ENCODE results near the gene DKKL1. TPM values are rescaled to one million over a fixed set of nuclear protein-coding genes. Genes with fewer than 3 reads are reported as not detected.

DKKL1 gene
- total RNA-seq, 1 experiment from 2014 or later, result 1.0 TPM

DNA sequence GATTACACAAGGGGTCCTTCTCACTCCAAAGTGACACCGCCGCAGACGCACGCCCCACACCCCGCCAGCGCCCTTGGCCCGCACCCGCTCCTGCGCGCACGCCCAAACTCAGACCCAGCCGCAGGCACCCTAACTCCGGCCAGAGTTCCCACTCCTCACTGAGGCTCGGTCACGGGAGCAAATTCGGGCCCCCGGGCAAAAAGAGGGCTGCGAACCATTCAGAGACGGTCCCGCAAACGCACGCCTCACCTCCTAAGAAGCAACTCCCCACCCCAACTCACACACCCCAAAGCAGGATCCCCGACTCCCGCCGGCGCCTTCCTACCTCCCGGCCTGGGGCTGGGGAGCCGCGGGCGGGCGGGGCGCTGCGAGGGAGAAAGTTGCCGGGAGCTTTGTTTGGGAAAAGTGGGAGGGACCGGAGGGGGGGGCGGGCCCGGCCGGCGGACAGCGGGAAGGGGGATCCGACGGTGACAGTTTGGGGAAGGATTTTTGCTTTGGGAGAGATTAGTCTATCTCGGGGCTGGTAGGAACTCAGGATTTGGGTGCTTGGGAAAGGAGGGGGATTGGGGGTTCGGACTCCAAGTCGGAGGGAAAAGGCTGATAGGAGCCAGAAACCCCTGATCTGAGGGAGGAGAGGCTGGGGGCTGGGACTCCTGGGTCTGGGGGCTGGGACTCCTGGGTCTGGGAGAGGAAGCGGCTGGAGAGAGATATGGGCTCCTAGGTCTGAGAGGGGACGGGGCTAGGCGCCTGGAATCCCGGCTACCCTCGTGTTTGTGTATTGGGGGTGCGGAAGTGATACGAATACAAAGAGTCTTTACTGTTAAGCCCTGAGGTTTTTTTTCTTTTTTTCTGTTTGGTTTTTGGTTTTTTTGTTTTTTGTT lies 1.4 kb upstream of the DKKL1 start, which contains the start of gene TEAD2:
TEAD2 (minus strand) TSS at position 369 of the 881 bp plus-strand sequence. CDS start 2,341 bp downstream, outside the sequence.
- ChIA-PET RAD21 (ENCODE audit: low non-redundant PET in 1 of 2, low total read pairs in 2 of 2, uncharacterized antibody in 2 of 2, unreplicated experiment in 2 of 2) (interaction anchor here in 1 of 2 experiments (0.7 kb wide), 2 partner anchors 63 to 279 kb away, joined by 7 to 8 read pairs; no protein-coding TSS in a partner anchor), CTCF (interaction anchor here (0.6 to 1.1 kb wide), 5 partner anchors 20 to 211 kb away, joined by 3 to 5 read pairs (median 4); no protein-coding TSS in a partner anchor), POLR2A (interaction anchor here (0.5 to 1.7 kb wide), 5 partner anchors 91 to 520 kb away, joined by 3 to 14 read pairs (median 4); partner anchors contain the start of genes ALDH16A1 and RRAS)
- DNase-seq (ENCODE audit: low read depth, low spot score) (no peak), ATAC-seq (peak; percentile 13; the same call in 1 of the 2 replicates)
- no peak for TF ChIP-seq FOSL1 (IDR thresholded peaks at IDR 0.05; ENCODE audit: low read depth)
- no peak for TF ChIP-seq SRF (IDR thresholded peaks at IDR 0.05; ENCODE audit: low read depth)
- TF ChIP-seq POLR2AphosphoS5 (IDR thresholded peaks at IDR 0.05; ENCODE audit: low read depth, low read length), result peak; percentile 55; the same call in 1 of the 2 replicates
- TF ChIP-seq YY1 (IDR thresholded peaks at IDR 0.05; ENCODE audit: extremely low read depth, insufficient replicate concordance, low read depth, low read length), result peak; percentile 10
- TF ChIP-seq SP1 (IDR thresholded peaks at IDR 0.05; ENCODE audit: low read depth), result peak; percentile 12; the same call in 1 of the 2 replicates
- TF ChIP-seq ZFX (IDR thresholded peaks at IDR 0.05), result peak; percentile 39; the same call in 1 of the 2 replicates
- Histone ChIP-seq H3K4me1 (ENCODE audit: control insufficient read depth in 1 of 2, insufficient read depth in 2 of 2, low read length in 2 of 2) (peaks cover 10 to 27% of the 10 kb centered on the region in 2 experiments), H3K36me3 (ENCODE audit: control insufficient read depth in 1 of 2, insufficient read depth in 2 of 2, low read length in 2 of 2) (peaks cover 6 to 9% of the 10 kb centered on the region in 2 experiments), H3K27ac (ENCODE audit: low read depth, low read length) (peak within 1 kb of the TSS; percentile 94), H3K4me2 (ENCODE audit: low read length) (peak within 1 kb of the TSS; percentile 100), H3K79me2 (ENCODE audit: insufficient read depth, low read length) (peaks cover 4% of the 10 kb centered on the region; the same call in 1 of the 2 replicates), H3K4me3 (replicated peaks in 1 of 2; ENCODE audit: low read depth in 1 of 2, low read length in 2 of 2) (peak within 1 kb of the TSS; percentile 93), H2AFZ (ENCODE audit: low read depth, low read length, poor library complexity, severe bottlenecking) (peak within 1 kb of the TSS; percentile 29), H3K27me3 (ENCODE audit: insufficient read depth, low read length) (no peaks in the 10 kb centered on the region), H3K9me3 (ENCODE audit: control insufficient read depth in 1 of 2, insufficient read depth in 1 of 2, low read depth in 1 of 2, low read length in 2 of 2) (no peaks in the 10 kb centered on the region), H4K20me1 (ENCODE audit: insufficient read depth) (no peaks in the 10 kb centered on the region), H3K9ac (ENCODE audit: low read length) (peak within 1 kb of the TSS; percentile 97), H3K9me2 (ENCODE audit: insufficient read depth) (no peaks in the 10 kb centered on the region)
- intact Hi-C loops (cut with micrococcal nuclease), result no loop called here
- TSS peak; percentile 72 for BruUV-seq (replicated peaks)

DNA sequence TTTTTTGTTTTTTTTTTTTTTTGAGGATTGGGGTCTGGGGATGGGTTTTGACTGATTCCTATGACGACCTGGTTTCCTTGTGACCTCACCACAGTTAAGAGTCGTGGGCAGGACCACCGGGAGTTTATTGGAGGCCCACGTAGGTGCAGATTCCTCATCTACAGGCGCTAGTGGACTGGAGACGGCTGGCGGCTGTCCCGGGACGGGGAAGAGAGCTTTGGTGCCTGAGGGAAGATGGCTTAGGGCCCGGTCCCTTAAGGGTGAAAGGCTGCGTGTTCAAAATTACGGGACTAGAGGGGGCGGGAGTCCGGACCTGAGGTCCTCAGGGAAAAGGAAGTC lies 779 bp upstream of the DKKL1 start:
- peak overlapping the region; percentile 94 for H3K27ac ChIP-seq (ENCODE audit: low read depth, low read length)
- intact Hi-C loops (cut with micrococcal nuclease), result loop anchor here (1.0 kb wide), 1 partner anchor 80 kb away; no protein-coding TSS in a partner anchor
- TF ChIP-seq, protein P1, sequence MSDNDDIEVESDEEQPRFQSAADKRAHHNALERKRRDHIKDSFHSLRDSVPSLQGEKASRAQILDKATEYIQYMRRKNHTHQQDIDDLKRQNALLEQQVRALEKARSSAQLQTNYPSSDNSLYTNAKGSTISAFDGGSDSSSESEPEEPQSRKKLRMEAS (IDR thresholded peaks at IDR 0.05), result no peak
- TF ChIP-seq, protein P2, sequence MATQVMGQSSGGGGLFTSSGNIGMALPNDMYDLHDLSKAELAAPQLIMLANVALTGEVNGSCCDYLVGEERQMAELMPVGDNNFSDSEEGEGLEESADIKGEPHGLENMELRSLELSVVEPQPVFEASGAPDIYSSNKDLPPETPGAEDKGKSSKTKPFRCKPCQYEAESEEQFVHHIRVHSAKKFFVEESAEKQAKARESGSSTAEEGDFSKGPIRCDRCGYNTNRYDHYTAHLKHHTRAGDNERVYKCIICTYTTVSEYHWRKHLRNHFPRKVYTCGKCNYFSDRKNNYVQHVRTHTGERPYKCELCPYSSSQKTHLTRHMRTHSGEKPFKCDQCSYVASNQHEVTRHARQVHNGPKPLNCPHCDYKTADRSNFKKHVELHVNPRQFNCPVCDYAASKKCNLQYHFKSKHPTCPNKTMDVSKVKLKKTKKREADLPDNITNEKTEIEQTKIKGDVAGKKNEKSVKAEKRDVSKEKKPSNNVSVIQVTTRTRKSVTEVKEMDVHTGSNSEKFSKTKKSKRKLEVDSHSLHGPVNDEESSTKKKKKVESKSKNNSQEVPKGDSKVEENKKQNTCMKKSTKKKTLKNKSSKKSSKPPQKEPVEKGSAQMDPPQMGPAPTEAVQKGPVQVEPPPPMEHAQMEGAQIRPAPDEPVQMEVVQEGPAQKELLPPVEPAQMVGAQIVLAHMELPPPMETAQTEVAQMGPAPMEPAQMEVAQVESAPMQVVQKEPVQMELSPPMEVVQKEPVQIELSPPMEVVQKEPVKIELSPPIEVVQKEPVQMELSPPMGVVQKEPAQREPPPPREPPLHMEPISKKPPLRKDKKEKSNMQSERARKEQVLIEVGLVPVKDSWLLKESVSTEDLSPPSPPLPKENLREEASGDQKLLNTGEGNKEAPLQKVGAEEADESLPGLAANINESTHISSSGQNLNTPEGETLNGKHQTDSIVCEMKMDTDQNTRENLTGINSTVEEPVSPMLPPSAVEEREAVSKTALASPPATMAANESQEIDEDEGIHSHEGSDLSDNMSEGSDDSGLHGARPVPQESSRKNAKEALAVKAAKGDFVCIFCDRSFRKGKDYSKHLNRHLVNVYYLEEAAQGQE (IDR thresholded peaks at IDR 0.05; ENCODE audit: low read depth), result no peak
- TF ChIP-seq EZH2phosphoT487 (IDR thresholded peaks at IDR 0.05; ENCODE audit: borderline replicate concordance) (no peak), POLR2AphosphoS5 (IDR thresholded peaks at IDR 0.05; ENCODE audit: low read depth, low read length) (no peak)
- TF ChIP-seq, protein P3, sequence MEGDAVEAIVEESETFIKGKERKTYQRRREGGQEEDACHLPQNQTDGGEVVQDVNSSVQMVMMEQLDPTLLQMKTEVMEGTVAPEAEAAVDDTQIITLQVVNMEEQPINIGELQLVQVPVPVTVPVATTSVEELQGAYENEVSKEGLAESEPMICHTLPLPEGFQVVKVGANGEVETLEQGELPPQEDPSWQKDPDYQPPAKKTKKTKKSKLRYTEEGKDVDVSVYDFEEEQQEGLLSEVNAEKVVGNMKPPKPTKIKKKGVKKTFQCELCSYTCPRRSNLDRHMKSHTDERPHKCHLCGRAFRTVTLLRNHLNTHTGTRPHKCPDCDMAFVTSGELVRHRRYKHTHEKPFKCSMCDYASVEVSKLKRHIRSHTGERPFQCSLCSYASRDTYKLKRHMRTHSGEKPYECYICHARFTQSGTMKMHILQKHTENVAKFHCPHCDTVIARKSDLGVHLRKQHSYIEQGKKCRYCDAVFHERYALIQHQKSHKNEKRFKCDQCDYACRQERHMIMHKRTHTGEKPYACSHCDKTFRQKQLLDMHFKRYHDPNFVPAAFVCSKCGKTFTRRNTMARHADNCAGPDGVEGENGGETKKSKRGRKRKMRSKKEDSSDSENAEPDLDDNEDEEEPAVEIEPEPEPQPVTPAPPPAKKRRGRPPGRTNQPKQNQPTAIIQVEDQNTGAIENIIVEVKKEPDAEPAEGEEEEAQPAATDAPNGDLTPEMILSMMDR (IDR thresholded peaks at IDR 0.05 in 2 of 3, conservative IDR thresholded peaks at IDR 0.05 in 1 of 3; ENCODE audit: borderline replicate concordance in 1 of 3, insufficient read depth in 1 of 3, low read depth in 2 of 3, low read length in 2 of 3), result no peak

More for the DNA sequence above, 779 bp upstream of the DKKL1 start:
- ChIA-PET POLR2A (interaction anchor here (0.5 to 1.7 kb wide), 4 partner anchors 12 to 521 kb away, joined by 3 to 14 read pairs (median 4); partner anchors contain the start of genes ALDH16A1 and RRAS), CTCF (interaction anchor here (0.8 to 1.1 kb wide), 4 partner anchors 21 to 430 kb away, joined by 3 to 4 read pairs (median 3); partner anchors contain the start of gene DHDH), RAD21 (ENCODE audit: low non-redundant PET in 1 of 2, low total read pairs in 2 of 2, uncharacterized antibody in 2 of 2, unreplicated experiment in 2 of 2) (interaction anchor here in 1 of 2 experiments (1.0 kb wide), 1 partner anchor 28 kb away, joined by 3 read pairs; no protein-coding TSS in a partner anchor)
- H3K4me2 ChIP-seq (ENCODE audit: low read length), result peak overlapping the region; percentile 100
- DNase-seq (ENCODE audit: low read depth, low spot score) (no peak), ATAC-seq (peak; percentile 4)
- peak overlapping the region; percentile 93 for H3K4me3 ChIP-seq (replicated peaks in 1 of 2; ENCODE audit: low read depth in 1 of 2, low read length in 2 of 2)
- TSS peak; percentile 59 for BruUV-seq (replicated peaks)
- H3K9me2 ChIP-seq (ENCODE audit: insufficient read depth), result no peaks in the 10 kb centered on the region
- H3K27me3 ChIP-seq (ENCODE audit: insufficient read depth, low read length), result no peaks in the 10 kb centered on the region
- no peaks in the 10 kb centered on the region for H3K9me3 ChIP-seq (ENCODE audit: control insufficient read depth in 1 of 2, insufficient read depth in 1 of 2, low read depth in 1 of 2, low read length in 2 of 2)
- peaks cover 10 to 27% of the 10 kb centered on the region in 2 experiments for H3K4me1 ChIP-seq (ENCODE audit: control insufficient read depth in 1 of 2, insufficient read depth in 2 of 2, low read length in 2 of 2)
- peaks cover 6 to 9% of the 10 kb centered on the region in 2 experiments; a peak in 3 of 4 replicates for H3K36me3 ChIP-seq (ENCODE audit: control insufficient read depth in 1 of 2, insufficient read depth in 2 of 2, low read length in 2 of 2)
- H3K79me2 ChIP-seq (ENCODE audit: insufficient read depth, low read length), result peaks cover 4% of the 10 kb centered on the region; the same call in 1 of the 2 replicates
- peak overlapping the region; percentile 97 for H3K9ac ChIP-seq (ENCODE audit: low read length)
- H2AFZ ChIP-seq (ENCODE audit: low read depth, low read length, poor library complexity, severe bottlenecking), result peak overlapping the region; percentile 29
- no peaks in the 10 kb centered on the region for H4K20me1 ChIP-seq (ENCODE audit: insufficient read depth)
